Right forelimb (tissue), 1 donor: ENCODE data around the gene PTPN5.
"Not testable (repeated sequence)": the region's sequence is repeated elsewhere in the genome, so short reads cannot be mapped to it uniquely, and the experiment has no call there.

Source experiments
- DNase-seq: peaks from one replicate; pipeline ENCODE4 v3.0.0-alpha.2; 2018

The PTPN5 gene

GRCh38 chr11:18791207-18791968, at the start of gene PTPN5:
TSS of gene PTPN5 (minus strand) at chr11:18791798. CDS start at chr11:18771958, 19,840 bp downstream.
- DNase-seq: peak; percentile 52

GRCh38 chr11:18836417-18836816, 44.8 kb upstream of the PTPN5 start:
- DNase-seq: no peak

- no peak for DNase-seq
Measured at GRCh38 chr11:18834754-18835466, 43.3 kb upstream of the PTPN5 start.

GRCh38 chr11:18820160-18820559, 28.6 kb upstream of the PTPN5 start:
- not testable (repeated sequence) for DNase-seq

GRCh38 chr11:18804199-18804999, 12.8 kb upstream of the PTPN5 start:
- DNase-seq: no peak

GRCh38 chr11:18802381-18803257, 11.0 kb upstream of the PTPN5 start:
- peak; percentile 59 for DNase-seq

GRCh38 chr11:18798799-18799469, 7.3 kb upstream of the PTPN5 start:
- no peak for DNase-seq

- no peak for DNase-seq
Measured at GRCh38 chr11:18794956-18795355, 3.4 kb upstream of the PTPN5 start.

GRCh38 chr11:18792827-18793226, 1.2 kb upstream of the PTPN5 start:
- no peak for DNase-seq

- DNase-seq: no peak
Measured at GRCh38 chr11:18791969-18792628, 501 bp upstream of the PTPN5 start.

GRCh38 chr11:18790883-18791206, 753 bp downstream of the PTPN5 start:
- no peak for DNase-seq

- DNase-seq: no peak
Measured at GRCh38 chr11:18789942-18790341, 1.7 kb downstream of the PTPN5 start.

- DNase-seq: no peak
Measured at GRCh38 chr11:18785411-18785810, 6.2 kb downstream of the PTPN5 start.

- no peak for DNase-seq
Measured at GRCh38 chr11:18780896-18781295, 10.7 kb downstream of the PTPN5 start.

GRCh38 chr11:18780329-18780728, 11.3 kb downstream of the PTPN5 start:
- no peak for DNase-seq

- no peak for DNase-seq
Measured at GRCh38 chr11:18778468-18778867, 13.1 kb downstream of the PTPN5 start.

GRCh38 chr11:18776324-18776723, 15.3 kb downstream of the PTPN5 start:
- no peak for DNase-seq

GRCh38 chr11:18775492-18776292, 15.9 kb downstream of the PTPN5 start:
- DNase-seq: no peak

GRCh38 chr11:18774801-18775200, 16.8 kb downstream of the PTPN5 start:
- DNase-seq: no peak

GRCh38 chr11:18773681-18774080, 17.9 kb downstream of the PTPN5 start:
- no peak for DNase-seq

GRCh38 chr11:18773104-18773503, 18.5 kb downstream of the PTPN5 start:
- DNase-seq: no peak
